Daoy (cell line): ENCODE results near the gene FBXW8. TPM values are rescaled to one million over a fixed set of nuclear protein-coding genes. Genes with fewer than 3 reads are reported as not detected.

Source experiments
- DNase-seq: peaks from one replicate; pipeline ENCODE4 v3.0.0-alpha.2; 2015; ENCODE audit warnings: low read depth
- total RNA-seq: library from RNA; depleted of rRNA; stranded (reverse); fragments of >200 nt; shearing (Covaris generic); gene quantifications from 2 replicates; pipeline ENCODE4 v1.2.3, GENCODE V29; 2014

Gene FBXW8
- total RNA-seq, 1 experiment from 2014 or later, result 14.6 TPM

DNA sequence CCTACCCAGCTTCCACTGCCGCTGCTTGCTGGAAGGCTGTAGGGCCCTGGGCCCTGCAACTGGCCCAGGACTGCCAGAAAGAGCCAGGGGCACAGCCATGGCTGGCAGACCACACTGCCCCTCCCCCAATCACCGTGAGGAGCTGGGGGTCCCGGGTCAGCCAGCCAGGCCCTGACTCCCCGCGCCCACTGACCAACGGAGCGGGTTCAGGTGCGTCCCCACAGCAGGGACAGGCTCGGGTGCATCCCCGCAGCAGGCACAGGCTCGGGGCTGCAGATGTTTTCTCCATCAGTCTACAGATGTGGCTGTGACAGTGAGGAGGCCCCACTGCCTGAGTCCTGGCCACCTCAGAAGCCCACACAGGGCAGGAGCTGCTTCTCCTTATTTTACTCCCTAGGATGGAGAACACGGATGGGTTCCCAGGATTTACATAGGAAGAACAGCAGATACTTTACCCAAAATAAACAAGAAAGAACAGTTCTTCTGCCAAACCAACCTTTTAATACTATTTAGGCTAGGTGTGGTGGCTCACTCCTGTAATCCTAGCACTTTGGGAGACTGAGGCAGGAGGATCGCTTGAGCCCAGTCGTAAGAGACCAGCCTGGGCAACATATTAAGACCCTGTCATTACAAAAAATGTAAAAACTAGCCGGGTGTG, 127.4 kb downstream of the FBXW8 start:
- no peak for DNase-seq

GRCh38 chr12:117038919-117039318, 128.2 kb downstream of the FBXW8 start:
- no peak for DNase-seq

DNA sequence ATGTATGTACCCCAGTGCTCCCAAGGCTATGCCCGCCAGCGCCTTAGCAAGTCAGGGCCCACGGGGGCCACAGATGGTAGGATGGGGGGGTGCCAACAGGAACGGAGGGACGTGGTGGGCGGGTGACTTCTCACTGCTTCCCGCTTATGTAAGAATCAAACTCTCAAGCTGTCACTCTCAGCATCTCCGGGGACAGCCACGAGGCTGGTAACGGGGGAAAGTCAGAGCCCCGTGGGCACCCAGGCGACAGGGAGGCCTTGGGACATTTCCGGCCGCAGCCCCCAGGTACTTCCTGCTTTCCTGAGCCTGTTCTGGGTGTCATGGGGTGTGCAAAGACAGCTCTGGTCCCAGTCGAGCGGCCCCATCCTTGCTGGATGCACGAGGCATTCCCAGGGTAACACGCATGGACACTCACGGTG, 129.2 kb downstream of the FBXW8 start:
- DNase-seq, result no peak

- DNase-seq, result no peak
Observed at GRCh38 chr12:117040496-117040895, 129.7 kb downstream of the FBXW8 start.

DNA sequence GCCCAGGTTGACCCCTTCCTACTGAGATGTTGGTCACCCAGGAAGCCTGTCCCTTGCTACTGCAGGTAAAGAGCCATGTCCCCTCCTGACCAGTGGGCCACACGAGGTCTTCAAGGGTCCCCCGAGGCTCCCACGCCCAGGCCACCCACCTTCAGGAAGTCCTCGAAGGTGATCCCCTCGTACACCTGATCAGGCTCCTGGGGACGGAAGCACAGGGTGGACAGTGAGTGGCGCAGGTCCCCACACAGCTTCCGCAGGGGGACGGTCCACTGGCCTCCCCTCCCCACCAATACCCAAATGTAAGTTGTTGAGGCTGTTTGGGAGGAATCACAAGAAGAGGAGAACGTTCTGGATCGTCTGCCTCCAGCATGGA, 131.0 kb downstream of the FBXW8 start:
- DNase-seq, result no peak

DNA sequence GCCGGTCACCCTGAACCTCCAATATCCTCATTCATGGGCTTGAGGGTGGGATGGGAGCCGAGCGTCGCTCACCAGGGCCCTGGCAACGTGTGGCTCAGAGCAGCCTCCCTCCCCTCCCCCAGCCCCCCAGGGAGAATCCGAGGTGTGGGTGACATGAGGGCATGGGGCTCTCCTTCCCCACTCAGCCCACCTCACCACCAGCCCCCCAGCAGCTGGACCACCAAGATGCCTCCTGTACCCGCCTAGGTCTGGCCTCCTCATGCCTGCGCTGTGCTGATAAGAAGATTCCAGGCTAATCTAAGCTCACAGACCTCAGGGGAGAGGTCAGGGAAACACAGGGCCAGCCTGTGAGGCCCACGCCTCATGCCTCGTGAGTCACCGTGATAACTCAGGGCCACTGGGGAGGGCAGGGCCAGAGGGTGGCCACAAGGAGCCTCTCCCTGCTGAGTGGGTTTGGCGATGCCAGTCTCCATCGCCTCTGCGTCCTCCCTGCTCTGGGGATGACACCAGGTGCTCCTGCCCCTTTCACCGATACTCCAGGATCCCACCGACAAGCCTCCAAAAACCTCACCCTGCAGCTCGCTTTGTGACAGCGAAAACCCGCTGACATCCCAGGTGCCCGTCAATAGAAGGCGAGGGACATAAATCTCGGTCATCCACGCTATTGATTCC, 131.6 kb downstream of the FBXW8 start:
- DNase-seq, result peak; percentile 54

DNA sequence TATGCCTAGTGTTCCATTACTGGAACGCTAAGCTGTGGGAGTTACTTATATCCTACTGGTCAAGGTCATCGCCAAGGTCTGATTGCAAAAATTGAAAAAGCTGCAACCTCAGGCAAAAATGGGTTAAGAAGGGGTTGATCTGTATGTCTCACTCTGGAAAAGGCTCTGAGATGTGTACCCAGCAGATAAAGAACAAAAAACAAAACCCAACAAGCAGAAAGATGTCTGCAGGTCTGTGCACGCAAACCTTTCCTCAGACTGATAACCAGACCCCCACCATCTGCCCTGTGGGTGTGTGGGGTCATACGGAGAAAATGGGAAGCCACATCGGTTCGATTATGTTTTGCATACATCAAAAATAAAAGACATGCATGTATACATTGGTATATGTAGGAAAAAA, 132.1 kb downstream of the FBXW8 start:
- no peak for DNase-seq

DNA sequence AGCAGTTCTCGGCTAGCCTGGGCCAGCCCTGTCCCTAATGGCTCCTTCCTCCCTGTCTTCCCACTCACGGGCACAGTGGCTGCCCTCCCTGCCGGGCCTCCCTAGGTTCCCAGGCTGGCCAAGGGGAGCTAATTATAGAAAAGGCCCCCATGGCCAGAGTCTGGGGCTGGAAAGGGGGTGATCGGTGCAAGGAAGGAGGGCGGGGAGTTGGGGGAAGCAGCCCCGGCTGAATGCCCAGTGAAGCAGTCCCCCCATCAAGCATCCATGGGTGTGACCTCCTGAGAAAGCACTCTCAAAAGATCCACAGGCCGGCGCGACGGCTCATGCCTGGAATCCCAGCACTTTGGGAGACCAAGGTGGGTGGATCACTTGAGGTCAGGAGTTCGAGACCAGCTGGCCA, 133.6 kb downstream of the FBXW8 start:
- no peak for DNase-seq

- DNase-seq, result no peak
Observed at GRCh38 chr12:117044790-117045159, 134.0 kb downstream of the FBXW8 start.

GRCh38 chr12:117045160-117046010, 134.6 kb downstream of the FBXW8 start:
- DNase-seq, result no peak

DNA sequence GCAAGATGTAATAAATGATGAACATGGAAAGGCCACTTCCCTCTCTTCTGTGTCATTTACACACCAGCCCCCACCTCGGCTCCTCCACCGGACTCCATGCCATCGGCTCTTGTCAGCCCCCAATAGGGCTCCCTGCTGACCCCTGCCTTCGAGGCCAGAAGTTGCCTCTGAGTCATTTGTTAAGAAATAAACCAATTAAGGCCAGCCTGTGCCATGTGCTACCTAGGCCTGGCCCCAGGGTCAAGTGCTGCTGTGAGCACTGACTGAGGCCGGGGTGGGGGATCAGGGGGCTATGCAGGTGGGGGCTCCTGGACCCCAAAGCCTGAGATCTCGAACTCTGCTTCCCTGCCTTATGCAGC, 135.2 kb downstream of the FBXW8 start:
- DNase-seq, result no peak

DNA sequence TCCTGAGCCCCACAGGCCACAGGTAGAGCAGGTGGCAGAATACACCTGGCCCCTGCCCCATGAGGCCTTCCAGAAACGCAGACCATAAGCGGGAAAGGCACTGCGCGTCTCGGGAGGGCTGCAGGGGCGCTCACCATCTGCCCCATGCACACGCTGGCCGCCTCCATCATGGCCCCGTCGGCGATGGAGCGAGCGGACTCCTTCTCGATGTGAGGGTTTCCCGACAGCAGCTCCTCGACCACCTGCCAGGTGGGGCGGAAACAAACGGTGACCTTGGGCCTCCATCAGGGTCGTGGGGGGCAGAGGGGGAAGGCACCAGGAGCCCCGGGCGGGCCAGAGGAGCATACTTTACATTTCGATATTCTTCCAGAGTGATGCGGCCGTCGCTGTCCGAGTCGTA, 135.7 kb downstream of the FBXW8 start:
- DNase-seq, result no peak

GRCh38 chr12:117046861-117047530, 136.2 kb downstream of the FBXW8 start:
- DNase-seq, result no peak

DNA sequence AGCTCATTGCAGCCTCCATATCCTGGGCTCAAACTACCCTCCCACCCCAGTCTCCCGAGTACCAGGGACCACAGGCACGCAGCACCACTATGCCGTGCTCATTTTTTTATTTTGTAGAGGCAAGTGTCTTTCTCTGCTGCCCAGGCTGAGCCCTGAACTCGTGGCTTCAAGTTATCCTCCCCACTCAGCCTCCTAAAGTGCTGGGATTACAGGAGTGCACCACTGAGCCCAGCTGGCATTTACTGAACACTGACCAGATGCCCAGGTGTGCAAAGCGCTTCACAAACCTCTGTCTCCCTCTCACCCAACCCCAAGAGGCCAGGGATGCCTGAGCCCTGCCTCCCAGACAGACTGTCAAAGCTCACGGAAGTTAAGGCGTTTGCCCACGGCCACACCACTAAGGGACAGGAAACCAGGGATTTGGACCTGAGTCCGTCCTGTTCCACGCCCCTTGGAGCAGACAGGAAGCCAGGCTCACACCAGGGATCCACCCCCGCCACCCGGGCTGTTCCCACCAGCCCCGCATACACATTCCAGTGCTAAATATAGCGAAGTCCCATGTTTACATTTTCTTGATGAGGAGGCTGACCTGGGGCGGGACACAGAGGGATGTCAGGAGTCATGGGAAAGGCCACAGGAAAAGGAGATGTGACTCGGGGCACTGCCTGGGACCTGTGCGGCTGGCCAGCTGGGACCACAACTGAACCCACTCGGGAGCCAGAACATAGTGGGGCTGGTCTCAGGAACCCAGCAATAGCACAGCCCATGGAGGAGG, 137.2 kb downstream of the FBXW8 start:
- DNase-seq, result peak; percentile 49

- DNase-seq, result no peak
Observed at GRCh38 chr12:117048585-117048904, 137.8 kb downstream of the FBXW8 start.

DNA sequence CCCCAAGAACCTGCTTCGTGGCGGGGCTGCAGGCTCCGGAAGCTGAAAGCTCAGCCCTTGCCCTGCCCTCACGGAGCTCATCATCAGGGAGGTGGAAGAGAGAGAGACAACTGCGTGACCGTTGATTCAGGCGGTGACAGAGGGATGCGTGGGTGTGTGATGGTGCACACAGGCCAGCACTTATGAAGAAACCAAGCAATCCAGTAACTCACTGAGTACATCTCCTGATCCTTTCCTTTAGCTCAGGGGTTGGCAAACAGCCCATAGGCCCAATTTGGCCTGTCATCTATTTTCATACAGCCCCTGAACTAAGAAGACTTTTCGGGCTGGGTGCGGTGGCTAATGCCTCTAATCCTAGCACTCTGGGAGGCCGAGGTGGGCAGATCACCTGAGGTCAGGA, 138.5 kb downstream of the FBXW8 start:
- DNase-seq, result no peak

DNA sequence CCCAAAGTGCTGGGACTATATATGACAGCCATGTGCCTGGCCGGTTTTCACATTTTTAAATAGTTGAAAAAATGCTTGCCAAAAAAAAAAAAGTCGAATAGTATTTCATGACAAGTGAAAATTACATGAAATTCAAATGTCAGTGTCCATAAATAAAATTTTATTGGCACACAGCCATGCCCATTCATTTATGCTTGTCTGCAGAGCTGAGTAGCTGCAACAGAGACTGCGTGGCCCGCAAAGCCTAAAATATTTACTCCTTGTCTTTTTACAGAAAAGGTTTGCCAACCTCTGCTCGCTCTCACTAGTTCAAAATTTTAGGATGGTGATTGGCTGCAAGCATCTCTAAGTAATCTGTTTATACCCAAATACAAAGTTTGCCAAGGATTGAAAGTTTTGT, 139.3 kb downstream of the FBXW8 start:
- no peak for DNase-seq

- DNase-seq, result no peak
Observed at GRCh38 chr12:117051380-117051779, 140.6 kb downstream of the FBXW8 start.

- no peak for DNase-seq
Observed at GRCh38 chr12:117052386-117053049, 141.8 kb downstream of the FBXW8 start.

DNA sequence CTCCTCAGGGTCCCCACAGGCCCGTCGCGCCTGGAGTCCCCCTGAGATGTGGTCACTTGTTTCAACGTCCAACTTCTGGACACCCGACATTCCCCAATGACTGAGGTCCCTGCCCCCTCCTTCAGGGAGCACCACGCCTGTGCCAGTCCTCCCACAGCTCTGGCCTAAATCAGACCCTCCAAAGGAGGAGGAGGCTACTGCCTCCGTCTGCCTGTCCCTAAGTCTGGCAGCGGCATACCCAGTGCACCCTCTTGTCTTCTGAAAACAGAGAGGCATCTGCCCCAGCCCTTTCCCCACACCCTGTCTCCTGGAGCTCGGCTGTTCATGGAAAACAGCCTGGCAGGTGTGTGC, 142.3 kb downstream of the FBXW8 start:
- no peak for DNase-seq

GRCh38 chr12:117053597-117054201, 142.9 kb downstream of the FBXW8 start:
- no peak for DNase-seq
